GM19240 (cell line): ENCODE data around the gene MSRB3.
"Not testable (repeated sequence)": the region's sequence is repeated elsewhere in the genome, so short reads cannot be mapped to it uniquely, and the experiment has no call there.

Experiments
- DNase-seq: peaks from one replicate; pipeline ENCODE4 v3.0.0; 2011; ENCODE audit warnings: low spot score; ENCODE audit not compliant: insufficient read length

MSRB3 gene

DNA sequence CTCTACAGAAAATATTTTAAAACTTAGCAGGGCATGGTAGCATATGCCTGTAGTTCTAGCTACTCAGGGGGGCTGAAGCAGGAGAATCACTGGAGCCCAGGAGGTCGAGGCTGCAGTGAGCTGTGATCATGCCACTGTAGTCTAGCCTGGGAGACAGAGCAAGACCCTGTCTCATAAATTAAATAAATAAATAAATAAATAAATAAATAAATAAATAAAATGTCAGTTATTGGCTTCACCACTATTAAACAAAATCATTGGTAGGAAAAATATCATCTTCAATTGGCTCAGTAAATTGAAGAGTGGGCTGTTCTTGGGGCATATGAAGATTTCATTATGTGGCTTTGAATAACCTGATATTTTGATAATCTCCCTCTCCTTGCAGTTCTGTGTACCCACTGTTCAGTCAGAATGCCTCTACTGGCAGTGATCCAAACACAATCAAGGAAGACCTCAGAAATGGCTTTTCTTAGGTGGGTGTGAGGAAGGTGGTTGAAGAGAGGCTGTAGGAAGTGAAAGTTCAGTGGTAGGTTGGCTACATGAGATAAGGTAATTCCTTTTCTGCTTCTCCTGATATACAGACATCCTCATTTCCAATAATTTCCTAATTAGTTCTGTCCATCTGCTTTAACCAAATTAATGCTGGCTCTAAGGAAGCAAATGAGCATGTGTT, 175.8 kb downstream of the MSRB3 start:
- DNase-seq, result no peak

DNA sequence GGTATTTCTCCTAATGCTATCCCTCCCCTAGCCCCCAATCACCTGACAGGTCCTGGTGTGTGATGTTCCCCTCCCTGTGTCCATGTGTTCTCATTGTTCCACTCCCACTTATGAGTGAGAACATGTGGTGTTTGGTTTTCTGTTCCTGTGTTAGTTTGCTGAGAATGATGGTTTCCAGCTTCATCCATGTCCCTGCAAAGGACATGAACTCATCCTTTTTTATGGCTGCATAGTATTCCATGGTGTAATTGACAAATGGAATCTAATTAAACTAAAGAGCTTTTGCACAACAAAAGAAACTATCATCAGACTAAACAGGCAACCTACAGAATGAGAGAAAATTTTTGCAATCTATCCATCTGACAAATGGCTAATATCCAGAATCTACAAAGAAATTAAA, 178.9 kb downstream of the MSRB3 start:
- not testable (repeated sequence) for DNase-seq

DNA sequence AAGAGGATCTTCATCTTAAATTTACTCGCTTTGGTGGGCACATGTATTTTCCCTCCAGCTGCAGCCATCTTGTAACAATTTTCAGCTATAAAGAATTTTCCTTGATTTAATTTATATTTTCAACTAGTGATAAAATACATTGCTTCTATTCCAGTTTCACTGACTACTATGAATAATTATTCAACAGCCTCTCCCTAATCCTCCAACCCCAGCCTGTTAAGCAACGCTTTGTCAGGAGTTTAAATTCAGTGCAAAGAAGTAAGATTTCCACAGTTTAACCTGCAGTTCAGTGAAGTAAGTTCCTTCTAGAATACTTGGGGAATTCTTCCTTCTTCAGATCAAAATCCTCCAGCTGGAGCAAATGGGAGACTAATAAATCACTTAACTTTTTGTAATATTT, 180.2 kb downstream of the MSRB3 start:
- DNase-seq, result no peak

DNA sequence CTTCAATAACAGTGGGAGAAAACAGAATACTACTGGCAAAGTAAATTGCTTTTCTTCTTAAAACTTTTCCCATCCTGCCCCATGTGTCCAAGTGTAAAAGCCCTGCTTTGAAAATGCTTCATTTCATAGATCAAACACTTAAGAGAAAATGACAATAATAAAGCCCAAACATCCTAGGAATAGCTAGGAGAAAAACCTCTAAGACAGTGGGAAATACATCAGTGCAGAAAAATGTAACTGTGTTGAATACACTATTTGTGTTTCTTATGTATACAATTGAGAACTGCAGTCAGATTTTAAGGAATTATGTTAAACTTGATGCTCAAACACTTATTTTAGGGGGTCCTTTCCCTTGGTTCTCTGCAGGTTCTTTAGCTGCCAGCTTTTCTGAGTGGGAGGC, 181.1 kb downstream of the MSRB3 start:
- DNase-seq, result no peak

DNA sequence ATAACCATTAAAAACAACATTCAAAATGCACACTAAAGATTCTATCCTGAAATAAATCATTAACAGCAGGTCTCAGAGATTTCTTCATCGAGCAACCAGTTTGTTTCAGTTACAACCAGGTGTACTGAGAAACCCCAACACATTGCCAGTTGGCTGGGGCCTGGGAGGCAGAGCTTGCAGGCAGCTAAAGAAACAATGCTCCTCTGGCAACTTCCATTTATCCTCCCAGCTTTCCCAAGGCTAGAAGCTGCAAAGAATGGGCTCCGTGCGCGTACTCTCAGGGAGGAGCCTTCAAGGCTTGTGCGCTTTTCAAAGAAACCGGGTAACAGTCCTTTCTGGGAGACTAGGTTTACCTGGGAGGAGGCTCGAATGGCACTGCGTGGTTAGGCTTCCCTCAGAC, 181.6 kb downstream of the MSRB3 start:
- no peak for DNase-seq

DNA sequence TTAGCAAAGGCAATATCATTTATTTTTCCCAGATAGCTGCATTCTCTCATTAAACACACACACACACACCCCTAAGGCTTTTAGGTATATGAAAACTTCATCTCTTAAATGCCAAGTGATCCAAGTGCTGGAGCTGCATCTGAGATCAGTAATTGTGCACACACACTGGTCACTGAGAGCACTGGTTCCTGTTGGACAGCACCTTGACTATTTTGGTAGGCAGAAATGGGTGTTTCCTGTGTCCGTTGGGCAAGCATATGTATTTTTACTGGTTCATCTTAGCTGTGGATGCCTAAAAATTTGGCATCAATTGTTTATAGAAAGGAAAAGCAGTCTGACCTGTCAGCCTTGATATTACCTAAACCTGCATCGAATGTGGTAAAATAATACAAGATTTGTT, 182.5 kb downstream of the MSRB3 start:
- no peak for DNase-seq

DNA sequence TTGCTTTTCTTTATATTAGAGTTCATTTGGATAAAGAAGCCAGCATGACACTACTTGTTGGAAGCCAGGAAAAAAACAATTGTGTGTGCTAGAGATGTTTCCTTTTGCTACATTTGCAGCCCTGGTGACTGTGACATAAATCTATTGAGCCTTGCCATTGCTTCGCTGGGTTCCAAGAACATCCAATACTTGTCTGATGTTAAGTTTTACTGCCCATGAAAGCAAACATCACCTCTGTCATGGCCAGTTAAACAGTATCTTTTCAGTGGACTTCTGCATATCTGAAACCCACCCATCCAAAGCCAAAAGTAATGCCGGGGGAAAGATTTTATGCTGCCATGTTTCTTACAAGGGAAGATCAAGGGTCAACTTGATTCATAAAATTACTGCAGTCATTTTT, 184.0 kb downstream of the MSRB3 start:
- DNase-seq, result no peak

DNA sequence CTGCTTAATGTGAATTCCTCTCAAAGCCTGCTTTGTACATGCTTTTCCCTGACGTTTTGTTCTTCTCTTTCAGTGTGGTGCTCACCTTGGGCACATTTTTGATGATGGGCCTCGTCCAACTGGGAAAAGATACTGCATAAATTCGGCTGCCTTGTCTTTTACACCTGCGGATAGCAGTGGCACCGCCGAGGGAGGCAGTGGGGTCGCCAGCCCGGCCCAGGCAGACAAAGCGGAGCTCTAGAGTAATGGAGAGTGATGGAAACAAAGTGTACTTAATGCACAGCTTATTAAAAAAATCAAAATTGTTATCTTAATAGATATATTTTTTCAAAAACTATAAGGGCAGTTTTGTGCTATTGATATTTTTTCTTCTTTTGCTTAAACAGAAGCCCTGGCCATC, 184.6 kb downstream of the MSRB3 start:
- no peak for DNase-seq

DNA sequence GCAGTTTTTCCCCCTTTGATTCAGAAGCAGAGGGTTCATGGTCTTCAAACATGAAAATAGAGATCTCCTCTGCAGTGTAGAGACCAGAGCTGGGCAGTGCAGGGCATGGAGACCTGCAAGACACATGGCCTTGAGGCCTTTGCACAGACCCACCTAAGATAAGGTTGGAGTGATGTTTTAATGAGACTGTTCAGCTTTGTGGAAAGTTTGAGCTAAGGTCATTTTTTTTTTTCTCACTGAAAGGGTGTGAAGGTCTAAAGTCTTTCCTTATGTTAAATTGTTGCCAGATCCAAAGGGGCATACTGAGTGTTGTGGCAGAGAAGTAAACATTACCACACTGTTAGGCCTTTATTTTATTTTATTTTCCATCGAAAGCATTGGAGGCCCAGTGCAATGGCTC, 185.1 kb downstream of the MSRB3 start:
- DNase-seq, result no peak

DNA sequence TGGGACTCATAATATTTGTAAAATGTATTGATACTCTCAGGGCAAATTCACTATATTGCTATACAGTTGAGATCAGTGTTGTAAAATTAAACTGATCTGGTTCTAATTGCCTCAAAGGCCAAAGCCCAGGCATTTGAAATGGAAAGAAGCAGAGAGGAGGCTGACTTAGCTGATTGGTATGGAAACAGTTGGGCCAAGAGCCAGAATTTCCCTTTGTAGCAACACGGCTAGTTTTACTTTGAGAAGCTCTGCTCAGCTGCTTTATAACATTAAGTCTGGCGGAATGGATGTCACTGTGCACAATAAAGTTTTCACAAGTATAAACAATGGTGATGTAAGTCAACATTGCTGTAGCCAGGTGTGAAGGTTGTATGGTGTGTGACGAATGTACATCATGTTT, 186.4 kb downstream of the MSRB3 start:
- no peak for DNase-seq

DNA sequence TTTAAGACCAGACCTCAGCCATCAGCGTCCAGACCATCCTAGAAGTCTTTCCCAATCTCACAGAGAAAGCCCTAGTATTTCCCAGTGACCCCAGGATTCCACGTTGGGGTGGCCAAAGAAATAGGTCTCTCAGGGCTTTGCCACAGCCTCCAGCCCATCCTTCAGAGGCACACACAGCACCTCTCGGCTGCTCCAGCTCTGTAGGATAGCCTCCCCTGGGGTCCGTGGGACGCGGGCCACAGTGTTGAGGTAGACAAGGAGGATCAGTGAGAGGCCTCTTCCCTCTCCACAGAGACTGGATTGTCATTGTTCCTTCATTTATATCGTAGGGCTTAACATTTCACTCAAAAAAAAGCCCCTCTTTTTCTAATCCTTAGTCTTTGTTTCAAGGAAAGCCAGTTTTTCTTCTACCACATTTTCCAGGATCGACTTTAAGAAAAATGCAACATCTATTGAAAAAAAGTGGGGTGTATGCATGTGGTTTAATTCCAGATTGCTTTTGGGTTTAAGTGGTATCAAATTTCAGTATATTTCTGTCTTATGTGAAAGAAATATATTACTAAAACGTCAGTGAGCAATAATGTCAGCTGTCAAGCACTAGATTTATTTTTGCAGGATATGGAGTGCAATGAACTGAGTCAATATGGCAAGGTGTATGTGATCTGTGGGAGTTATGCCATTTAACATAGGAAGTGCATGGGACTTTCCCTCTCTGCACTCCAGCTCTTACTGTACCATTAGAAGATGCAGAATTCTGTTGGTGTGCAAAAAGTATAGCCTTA, 187.5 kb downstream of the MSRB3 start:
- DNase-seq, result no peak

DNA sequence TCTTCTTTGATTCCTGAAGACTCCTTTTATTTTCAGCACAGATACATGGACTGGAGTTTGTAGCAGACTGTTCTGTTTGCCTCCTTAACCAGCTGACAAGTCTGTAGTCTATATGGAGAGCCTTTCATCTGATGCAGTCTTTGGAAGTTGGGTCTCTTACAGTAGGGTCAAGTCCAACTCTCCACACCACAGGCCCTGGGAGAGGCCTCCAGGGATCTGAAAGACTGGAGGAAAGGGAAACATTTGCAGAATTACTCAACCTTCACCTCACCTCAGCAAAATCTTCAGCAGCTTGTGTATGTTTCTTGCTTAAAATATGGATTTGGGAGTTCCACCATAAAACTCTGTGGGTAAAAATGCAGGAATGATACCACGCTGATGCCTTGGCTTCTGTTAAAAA, 188.4 kb downstream of the MSRB3 start:
- DNase-seq, result no peak

DNA sequence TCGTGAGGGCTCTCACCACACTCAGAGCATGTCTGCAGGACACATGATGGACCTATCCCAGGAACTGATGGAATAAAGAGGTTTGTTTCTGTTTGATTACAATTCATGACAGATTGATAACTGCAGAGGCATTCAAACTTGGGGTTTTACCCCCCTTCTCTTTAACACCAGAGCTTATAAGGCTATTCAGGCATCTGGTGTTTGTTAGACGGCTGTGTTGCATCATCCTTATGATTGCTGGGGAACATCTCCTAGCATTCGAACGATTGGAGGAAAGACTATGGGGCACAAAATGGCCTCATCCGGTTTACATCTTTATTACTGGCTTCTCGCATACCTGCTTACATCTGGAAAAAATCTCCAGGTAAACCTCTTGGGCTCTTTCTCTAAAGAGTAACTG, 191.8 kb downstream of the MSRB3 start:
- no peak for DNase-seq

DNA sequence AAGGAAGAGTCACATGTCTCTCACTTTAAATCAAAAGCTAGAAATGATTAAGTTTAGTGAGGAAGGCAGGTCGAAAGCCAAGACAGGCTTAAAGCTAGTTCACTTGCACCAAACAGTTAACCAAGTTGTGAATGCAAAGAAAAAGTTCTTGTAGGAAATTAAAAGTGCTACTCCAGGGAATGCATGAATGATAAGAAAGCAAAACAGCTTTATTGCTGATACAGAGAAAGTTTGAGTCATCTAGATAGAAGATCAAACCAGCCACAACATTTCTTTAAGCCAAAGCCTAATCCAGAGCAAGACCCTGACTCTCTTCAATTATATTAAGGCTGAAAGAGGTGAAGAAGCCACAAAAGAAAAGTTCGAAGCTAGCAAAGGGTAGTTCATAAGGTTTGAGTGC, 193.6 kb downstream of the MSRB3 start:
- DNase-seq, result no peak

DNA sequence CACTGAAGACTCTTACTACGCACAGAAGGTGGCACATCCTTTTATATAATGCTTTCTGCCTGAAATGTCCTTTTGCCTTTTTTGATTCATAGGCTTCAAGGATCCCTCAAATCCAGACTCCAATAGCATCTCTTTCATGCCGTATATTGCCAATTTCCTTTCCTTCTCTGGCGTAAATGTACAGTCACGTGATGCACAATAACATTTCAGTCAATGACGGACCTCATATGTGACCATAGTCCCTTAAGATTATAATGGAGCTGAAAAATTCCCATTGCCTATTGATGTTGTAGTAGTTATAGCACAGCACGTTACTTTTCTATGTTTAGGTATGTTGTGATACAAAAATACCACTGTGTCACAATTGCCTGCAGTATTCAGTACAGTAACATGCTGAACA, 196.3 kb downstream of the MSRB3 start:
- no peak for DNase-seq

DNA sequence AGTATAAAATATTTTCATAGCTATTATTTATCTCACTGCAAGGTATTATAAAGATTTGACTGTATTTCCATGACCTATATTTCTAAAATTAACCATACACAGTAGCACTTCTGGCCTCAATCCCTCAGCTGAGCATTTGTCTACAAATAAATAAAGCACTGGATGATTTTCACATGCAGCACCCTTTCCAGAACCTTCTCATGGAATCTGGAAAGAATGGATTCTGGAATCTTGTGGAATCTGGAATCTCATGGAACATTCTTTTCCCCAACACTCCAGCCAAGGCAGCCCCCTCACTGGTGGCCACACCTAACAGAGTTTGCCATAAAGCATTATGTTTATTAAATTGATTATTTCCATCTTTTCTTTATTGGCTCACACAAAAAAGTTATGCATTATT, 199.2 kb downstream of the MSRB3 start:
- no peak for DNase-seq

DNA sequence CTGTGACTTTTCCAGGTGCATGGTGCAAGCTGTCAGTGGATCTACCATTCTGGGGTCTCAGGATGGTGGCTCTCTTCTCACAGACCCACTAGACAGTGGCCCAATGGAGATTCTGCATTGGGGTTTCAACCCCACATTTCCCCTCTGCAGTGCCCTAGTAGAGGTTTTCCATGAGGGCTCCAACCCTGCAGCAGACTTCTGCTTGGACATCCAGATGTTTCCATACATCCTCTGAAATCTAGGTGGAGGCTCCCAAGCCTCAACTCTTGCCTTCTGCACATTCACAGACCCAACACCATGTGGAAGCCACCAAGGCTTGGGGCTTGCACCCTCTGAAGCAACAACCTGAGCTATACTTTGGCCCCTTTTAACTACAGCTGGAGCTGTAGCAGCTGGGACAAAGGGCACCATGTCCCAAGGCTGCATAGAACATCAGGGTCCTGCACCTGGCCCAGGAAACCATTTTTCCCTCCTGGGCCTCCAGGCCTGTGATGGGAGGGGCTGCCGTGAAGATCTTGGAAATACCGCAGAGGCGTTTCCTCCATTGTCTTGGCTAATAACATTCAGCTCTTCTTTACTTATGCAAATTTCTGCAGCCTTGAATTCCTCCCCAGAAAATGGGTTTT, 205.5 kb downstream of the MSRB3 start:
- not testable (repeated sequence) for DNase-seq

DNA sequence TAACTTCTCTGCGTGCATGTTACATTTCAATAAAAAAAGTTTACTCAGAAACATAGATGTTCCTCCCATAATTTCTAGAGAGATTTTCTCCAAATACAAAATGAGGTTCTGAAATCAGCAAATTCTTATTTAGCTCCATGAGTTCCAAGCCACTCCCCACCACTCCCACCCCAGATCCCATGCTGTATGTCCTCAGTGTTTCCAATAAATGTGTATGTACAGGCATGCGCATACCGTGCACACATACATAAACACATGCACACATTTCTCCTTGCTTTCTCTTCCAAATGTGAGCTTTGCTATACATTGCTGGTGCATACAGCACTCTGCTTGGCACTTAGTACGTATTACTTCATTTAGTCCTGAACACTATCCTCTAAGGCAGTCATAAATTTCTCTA, 209.7 kb downstream of the MSRB3 start:
- DNase-seq, result no peak

DNA sequence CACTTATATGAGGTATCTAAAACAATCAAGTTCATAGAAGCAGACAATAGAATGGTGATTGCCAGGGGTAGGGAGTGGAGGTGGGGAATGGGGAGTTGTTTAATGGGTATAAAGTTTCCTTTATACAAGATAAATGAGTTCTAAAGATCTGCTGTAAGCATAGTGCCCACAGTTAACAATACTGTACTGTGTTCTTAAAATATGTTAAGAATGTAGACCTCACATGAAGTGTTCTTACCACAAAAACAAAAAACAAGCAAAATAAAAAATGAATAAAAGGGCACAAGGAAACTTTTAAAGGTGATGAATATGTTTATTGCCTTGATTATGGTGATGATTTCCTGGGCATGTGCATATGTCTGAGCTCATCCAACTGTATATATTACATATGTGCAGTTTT, 211.8 kb downstream of the MSRB3 start:
- no peak for DNase-seq

DNA sequence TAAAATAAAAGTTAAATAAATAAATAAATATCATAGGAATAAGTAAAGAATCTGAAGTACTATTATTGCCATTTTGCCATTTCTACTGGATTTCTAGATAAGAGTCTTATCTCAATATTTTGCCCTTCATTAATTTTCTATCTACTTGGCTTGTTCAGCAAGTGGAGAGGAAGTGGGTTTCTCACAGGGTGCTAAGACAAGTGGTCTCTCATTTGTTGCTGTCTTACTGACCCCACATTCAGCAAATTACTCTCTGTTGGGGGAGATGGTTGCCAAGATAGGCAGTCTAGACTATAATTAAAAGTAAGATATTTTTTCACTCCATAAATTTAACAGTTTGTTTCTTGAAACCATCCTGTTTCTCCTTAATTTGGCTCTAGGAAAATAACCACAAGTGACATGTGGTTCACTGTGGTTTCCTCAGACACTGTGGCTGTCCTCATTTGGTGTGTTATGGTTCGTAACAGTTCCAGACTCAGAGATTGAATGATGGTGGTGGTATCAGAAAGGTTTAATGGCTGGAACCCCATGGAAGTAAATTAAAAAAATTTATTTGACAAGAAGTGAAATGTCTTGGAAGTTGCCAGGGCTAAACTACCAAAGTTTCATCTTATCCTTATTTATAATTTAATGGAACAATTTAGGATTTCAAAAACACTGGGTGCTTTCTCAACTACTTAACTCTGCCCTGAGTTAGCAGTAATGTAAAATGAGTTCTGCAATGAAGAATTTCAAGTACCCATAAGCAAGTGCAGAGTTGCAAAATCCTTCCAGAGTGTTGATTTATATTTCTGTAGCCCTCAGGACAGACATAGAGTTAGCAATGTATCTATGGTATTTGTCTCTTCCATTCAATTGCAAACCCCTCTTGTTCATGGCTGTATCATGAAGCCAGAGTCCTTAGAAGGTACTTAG, 214.8 kb downstream of the MSRB3 start:
- no peak for DNase-seq

DNA sequence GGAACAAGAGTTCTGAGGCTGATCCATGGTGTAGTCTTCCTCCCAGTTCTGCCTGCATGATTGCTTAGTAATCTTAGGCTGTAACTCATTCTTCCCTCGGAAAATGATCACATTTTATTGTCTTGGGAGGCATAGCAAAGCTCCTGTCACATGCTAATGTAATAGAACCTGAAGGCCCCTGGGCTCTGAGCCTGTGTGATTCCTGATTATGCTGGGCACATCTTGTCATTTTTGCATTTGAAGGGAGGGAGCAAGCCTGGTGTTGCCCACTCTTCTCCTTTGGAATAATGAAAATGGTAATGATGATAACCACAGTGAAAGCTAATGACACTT, 215.4 kb downstream of the MSRB3 start:
- DNase-seq, result no peak

DNA sequence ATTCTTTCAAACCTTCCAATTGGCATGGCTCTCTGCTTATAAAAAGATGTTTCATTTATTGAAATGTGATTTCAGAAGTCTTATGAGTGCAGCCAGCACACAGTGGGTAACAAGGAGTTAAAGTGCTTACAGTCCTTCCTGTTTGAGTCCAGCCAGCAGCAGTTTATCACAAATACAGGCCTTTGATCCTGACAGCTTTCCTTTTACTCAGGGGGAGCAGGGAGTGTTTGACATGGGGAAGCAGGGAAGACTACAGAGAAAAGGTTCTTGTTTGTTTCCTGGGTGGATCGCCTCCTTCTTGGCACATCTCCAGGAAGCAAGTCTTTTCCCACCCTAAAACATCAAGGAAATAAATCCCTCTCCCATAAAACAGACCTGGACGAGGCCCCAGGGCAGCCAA, 216.1 kb downstream of the MSRB3 start:
- no peak for DNase-seq
